HL-60 (cell line): ENCODE data around the gene DMD.

ENCODE experiments used
- DNase-seq, 2 experiments: peaks; one replicate each; pipeline ENCODE4 v3.0.0-alpha.2; 2010 to 2020; ENCODE audit warnings: low read depth in 1 of 2, low spot score in 1 of 2
- H3K27ac ChIP-seq: fragments of 250-450 bp; sonication (Bioruptor Pico); replicated peaks from 2 replicates; pipeline ENCODE4 v1.5.1; 2020; ENCODE audit warnings: mild to moderate bottlenecking, moderate library complexity
- H3K27me3 ChIP-seq: fragments of 250-450 bp; sonication (Bioruptor Pico); 2 replicates; pipeline ENCODE4 v1.5.1; 2021; ENCODE audit warnings: mild to moderate bottlenecking, moderate library complexity; ENCODE audit not compliant: insufficient read depth, poor library complexity, severe bottlenecking
- H3K4me3 ChIP-seq: replicated peaks from 2 replicates; pipeline ENCODE4 v1.5.1; 2011; ENCODE audit warnings: mild to moderate bottlenecking, control low read depth, low read length; ENCODE audit not compliant: insufficient read depth
- GABPA ChIP-seq: IDR thresholded peaks from 2 replicates; pipeline ENCODE4 v1.6.1; 2012; ENCODE audit warnings: low read depth
- POLR2AphosphoS5 ChIP-seq: IDR thresholded peaks from 2 replicates; pipeline ENCODE4 v1.6.1; 2012; ENCODE audit warnings: low read depth
- SPI1 ChIP-seq: IDR thresholded peaks from 2 replicates; pipeline ENCODE4 v1.6.1; 2012; ENCODE audit warnings: low read depth, mild to moderate bottlenecking, borderline replicate concordance
- TF ChIP-seq, protein P1 (sequence below): IDR thresholded peaks from one replicate; pipeline ENCODE4 v1.5.1; 2011; ENCODE audit warnings: low read length, control low read depth, inconsistent platforms; ENCODE audit not compliant: insufficient read depth
- TF ChIP-seq, protein P2 (sequence below): IDR thresholded peaks from 2 replicates; pipeline ENCODE4 v1.6.1; 2012; ENCODE audit warnings: low read depth; ENCODE audit not compliant: insufficient replicate concordance

Gene DMD

DNA sequence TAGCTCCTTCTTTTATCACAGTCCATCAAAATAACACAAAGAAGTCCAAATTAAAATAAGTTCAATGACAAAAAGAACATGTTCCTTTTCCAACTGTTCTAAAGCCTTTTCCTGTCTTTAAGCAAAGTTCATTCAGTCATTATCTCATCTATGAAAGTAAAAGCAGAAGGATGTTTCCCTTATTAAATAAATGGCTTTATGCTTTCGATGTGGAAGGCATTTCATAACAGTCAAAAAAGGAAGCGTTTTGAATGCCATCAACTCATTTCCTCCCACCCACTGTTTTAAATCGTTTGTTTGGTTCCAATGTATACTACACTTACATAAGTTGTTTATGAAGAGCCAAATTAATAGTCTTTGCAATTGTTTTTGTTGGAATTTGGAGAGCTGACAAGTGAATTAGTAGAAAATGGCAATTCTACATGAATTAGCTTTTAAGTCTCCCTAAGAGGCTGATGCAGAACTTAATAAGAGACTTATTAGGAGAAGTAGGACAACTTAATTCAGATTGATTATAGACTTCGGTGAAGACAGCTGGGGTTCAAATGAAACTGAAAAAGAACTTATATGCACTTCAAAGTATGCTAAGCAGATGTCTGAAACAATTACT, 1746.9 kb downstream of the DMD start:
- no peak for DNase-seq
- no peak overlapping the region for H3K4me3 ChIP-seq
- H3K27me3 ChIP-seq, result no peaks in the 10 kb centered on the region
- H3K27ac ChIP-seq, result no peak overlapping the region
- TF ChIP-seq, protein P1, sequence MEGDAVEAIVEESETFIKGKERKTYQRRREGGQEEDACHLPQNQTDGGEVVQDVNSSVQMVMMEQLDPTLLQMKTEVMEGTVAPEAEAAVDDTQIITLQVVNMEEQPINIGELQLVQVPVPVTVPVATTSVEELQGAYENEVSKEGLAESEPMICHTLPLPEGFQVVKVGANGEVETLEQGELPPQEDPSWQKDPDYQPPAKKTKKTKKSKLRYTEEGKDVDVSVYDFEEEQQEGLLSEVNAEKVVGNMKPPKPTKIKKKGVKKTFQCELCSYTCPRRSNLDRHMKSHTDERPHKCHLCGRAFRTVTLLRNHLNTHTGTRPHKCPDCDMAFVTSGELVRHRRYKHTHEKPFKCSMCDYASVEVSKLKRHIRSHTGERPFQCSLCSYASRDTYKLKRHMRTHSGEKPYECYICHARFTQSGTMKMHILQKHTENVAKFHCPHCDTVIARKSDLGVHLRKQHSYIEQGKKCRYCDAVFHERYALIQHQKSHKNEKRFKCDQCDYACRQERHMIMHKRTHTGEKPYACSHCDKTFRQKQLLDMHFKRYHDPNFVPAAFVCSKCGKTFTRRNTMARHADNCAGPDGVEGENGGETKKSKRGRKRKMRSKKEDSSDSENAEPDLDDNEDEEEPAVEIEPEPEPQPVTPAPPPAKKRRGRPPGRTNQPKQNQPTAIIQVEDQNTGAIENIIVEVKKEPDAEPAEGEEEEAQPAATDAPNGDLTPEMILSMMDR, result no peak
- TF ChIP-seq POLR2AphosphoS5, result no peak
- TF ChIP-seq, protein P2, sequence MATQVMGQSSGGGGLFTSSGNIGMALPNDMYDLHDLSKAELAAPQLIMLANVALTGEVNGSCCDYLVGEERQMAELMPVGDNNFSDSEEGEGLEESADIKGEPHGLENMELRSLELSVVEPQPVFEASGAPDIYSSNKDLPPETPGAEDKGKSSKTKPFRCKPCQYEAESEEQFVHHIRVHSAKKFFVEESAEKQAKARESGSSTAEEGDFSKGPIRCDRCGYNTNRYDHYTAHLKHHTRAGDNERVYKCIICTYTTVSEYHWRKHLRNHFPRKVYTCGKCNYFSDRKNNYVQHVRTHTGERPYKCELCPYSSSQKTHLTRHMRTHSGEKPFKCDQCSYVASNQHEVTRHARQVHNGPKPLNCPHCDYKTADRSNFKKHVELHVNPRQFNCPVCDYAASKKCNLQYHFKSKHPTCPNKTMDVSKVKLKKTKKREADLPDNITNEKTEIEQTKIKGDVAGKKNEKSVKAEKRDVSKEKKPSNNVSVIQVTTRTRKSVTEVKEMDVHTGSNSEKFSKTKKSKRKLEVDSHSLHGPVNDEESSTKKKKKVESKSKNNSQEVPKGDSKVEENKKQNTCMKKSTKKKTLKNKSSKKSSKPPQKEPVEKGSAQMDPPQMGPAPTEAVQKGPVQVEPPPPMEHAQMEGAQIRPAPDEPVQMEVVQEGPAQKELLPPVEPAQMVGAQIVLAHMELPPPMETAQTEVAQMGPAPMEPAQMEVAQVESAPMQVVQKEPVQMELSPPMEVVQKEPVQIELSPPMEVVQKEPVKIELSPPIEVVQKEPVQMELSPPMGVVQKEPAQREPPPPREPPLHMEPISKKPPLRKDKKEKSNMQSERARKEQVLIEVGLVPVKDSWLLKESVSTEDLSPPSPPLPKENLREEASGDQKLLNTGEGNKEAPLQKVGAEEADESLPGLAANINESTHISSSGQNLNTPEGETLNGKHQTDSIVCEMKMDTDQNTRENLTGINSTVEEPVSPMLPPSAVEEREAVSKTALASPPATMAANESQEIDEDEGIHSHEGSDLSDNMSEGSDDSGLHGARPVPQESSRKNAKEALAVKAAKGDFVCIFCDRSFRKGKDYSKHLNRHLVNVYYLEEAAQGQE, result no peak
- no peak for TF ChIP-seq GABPA
- no peak for TF ChIP-seq SPI1

DNA sequence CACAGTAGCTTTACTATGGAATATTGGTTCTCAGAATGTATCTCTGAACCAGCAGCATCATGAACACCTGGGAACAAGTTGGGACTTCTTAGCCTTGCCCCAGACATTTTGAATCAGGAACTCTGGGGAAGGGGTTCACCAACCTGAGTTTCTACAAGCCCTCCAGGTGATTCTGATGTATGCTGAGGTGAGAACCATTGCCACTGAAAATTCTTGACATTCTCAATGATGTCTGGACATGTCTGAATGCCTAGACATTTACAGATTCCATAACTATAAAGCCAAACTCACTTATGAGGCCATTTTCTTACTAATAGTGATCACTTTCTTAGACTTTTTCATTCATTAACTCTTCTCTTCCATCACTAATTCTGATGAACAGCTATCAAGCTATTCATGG, 1750.1 kb downstream of the DMD start:
- Histone ChIP-seq H3K27ac (no peak overlapping the region), H3K4me3 (no peak overlapping the region), H3K27me3 (no peaks in the 10 kb centered on the region)
- DNase-seq, result no peak
- no peak for TF ChIP-seq SPI1
- TF ChIP-seq, protein P2, result no peak
- TF ChIP-seq GABPA, result no peak
- TF ChIP-seq POLR2AphosphoS5, result no peak

DNA sequence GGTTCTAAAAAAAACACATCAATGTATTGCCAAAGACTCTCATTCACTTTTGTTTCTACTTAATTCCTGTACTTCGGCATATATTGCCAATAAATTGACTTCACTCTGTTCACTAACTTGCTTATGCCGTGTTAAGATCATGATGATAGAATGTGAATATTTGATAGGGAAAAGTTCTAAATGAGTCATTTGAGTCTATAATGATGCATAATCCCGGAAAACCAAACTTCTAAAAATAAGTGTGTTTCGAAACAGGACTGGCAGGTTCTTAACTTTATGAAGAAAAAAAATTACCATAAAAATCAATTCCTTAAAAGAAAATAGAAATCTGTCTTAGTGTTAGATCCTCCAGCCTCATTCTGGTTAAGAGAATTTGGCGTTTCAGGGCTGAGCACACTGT, 1752.0 kb downstream of the DMD start:
- no peak overlapping the region for H3K27ac ChIP-seq
- H3K27me3 ChIP-seq, result no peaks in the 10 kb centered on the region
- no peak for DNase-seq
- TF ChIP-seq GABPA (no peak), SPI1 (no peak), POLR2AphosphoS5 (no peak)
- TF ChIP-seq, protein P1, result no peak
- TF ChIP-seq, protein P2, result no peak
- no peak overlapping the region for H3K4me3 ChIP-seq

DNA sequence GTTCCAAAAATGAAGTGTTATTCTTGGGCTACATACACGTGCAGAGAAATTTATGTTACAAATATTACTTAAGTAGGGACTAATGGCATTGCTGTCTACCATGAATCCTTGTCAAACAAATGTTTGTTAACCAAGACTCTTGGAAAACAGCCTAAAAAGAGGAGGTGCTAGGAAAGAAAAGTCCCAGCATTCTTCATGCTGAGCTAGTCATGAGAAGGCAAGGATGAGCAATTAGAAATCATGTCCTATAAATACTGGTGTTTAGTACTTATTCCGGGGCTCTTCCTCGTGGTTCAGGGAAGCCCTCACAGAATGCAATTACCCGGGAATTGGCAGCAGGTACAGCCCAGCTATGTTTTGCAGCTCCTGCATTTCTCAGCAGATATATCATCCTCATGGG, 1761.4 kb downstream of the DMD start:
- Histone ChIP-seq H3K4me3 (no peak overlapping the region), H3K27me3 (no peaks in the 10 kb centered on the region), H3K27ac (no peak overlapping the region)
- DNase-seq, result no peak
- no peak for TF ChIP-seq POLR2AphosphoS5
- TF ChIP-seq GABPA, result no peak
- TF ChIP-seq SPI1, result no peak
- TF ChIP-seq, protein P2, result no peak
- TF ChIP-seq, protein P1, result no peak
